BE2C (cell line): Measurements from ENCODE around the gene KRTAP10-7.

Experiments
- DNase-seq: peaks from one replicate; pipeline ENCODE4 v3.0.0-alpha.2; 2020
- H3K27me3 ChIP-seq: fragments of 250-450 bp; sonication (Bioruptor Pico); 2 replicates; pipeline ENCODE4 v1.5.1; 2020; ENCODE audit warnings: mild to moderate bottlenecking
- H3K36me3 ChIP-seq: fragments of 250-450 bp; sonication (Bioruptor Pico); 2 replicates; pipeline ENCODE4 v1.5.1; 2020; ENCODE audit warnings: mild to moderate bottlenecking
- H3K4me1 ChIP-seq: fragments of 250-450 bp; sonication (Bioruptor Pico); 2 replicates; pipeline ENCODE4 v1.5.1; 2020
- H3K4me3 ChIP-seq: 2 replicates; pipeline ENCODE4 v1.5.1; 2011; ENCODE audit warnings: low read depth, low read length
- H3K9me3 ChIP-seq: fragments of 250-450 bp; sonication (Bioruptor Pico); 2 replicates; pipeline ENCODE4 v1.5.1; 2020
- CTCF ChIP-seq: IDR thresholded peaks from 2 replicates; pipeline ENCODE4 v1.5.1; 2012; ENCODE audit warnings: mild to moderate bottlenecking, low read depth, low read length

KRTAP10-7 gene

GRCh38 chr21:44648557-44649311, 48.3 kb downstream of the KRTAP10-7 start:
- DNase-seq, result no peak
- H3K4me3 ChIP-seq, result no peak overlapping the region
- H3K36me3 ChIP-seq, result no peaks in the 10 kb centered on the region
- TF ChIP-seq CTCF, result no peak
- no peaks in the 10 kb centered on the region for H3K9me3 ChIP-seq
- peaks cover 14% of the 10 kb centered on the region for H3K27me3 ChIP-seq
- no peaks in the 10 kb centered on the region for H3K4me1 ChIP-seq

GRCh38 chr21:44649521-44650100, 49.2 kb downstream of the KRTAP10-7 start:
- no peak for TF ChIP-seq CTCF
- no peaks in the 10 kb centered on the region for H3K36me3 ChIP-seq
- no peak overlapping the region for H3K4me3 ChIP-seq
- H3K4me1 ChIP-seq, result no peaks in the 10 kb centered on the region
- peaks cover 14% of the 10 kb centered on the region for H3K27me3 ChIP-seq
- DNase-seq, result no peak
- no peaks in the 10 kb centered on the region for H3K9me3 ChIP-seq

GRCh38 chr21:44650265-44650972, 50.0 kb downstream of the KRTAP10-7 start:
- Histone ChIP-seq H3K9me3 (no peaks in the 10 kb centered on the region), H3K4me3 (no peak overlapping the region), H3K27me3 (peaks cover 14% of the 10 kb centered on the region), H3K4me1 (no peaks in the 10 kb centered on the region), H3K36me3 (no peaks in the 10 kb centered on the region)
- no peak for DNase-seq
- no peak for TF ChIP-seq CTCF

- H3K9me3 ChIP-seq, result no peaks in the 10 kb centered on the region
- no peak overlapping the region for H3K4me3 ChIP-seq
- H3K27me3 ChIP-seq, result peaks cover 14% of the 10 kb centered on the region
- TF ChIP-seq CTCF, result no peak
- H3K4me1 ChIP-seq, result no peaks in the 10 kb centered on the region
- no peak for DNase-seq
- H3K36me3 ChIP-seq, result no peaks in the 10 kb centered on the region
Observed at GRCh38 chr21:44650973-44651675, 50.7 kb downstream of the KRTAP10-7 start.
